CD4-positive, alpha-beta T cell treated with Interleukin-6 at 100 ng/mL for 8 hours (primary cell): ENCODE measurements around the gene COMMD1.
"Not testable (repeated sequence)": the region's sequence is repeated elsewhere in the genome, so short reads cannot be mapped to it uniquely, and the experiment has no call there.

Experiments used
- DNase-seq: peaks from one replicate; pipeline ENCODE4 v3.0.0-alpha.2; 2020; ENCODE audit warnings: mixed read lengths, low spot score

COMMD1 gene

DNA sequence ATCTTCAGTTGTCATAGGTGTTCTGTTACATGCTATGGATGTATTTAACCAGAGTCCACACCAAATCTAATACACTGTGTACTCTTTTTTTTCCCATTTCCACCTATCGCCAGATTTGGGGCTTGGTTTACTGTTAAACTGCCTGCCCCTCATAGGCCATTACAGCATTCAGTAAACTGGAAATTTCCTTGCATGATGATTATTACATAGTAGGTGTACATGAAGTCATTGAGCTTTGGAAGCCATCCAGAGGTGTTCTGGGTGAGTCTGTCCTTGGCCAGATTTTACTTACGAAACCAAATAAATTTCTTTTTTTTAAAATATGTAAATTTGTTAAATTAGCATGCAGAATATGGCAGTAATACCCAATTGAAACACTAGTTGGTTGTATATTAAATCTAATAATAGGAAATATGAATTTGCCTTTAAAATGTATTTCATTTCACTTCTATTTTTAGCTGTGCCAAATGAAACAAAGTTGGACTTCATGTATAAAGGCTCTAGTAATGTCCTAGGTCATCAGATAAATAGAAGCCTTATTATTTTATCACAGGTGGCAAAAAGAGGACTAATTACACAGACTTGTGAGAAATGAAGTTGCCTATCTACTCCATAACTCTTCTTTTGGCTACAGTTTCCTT, 60.7 kb downstream of the COMMD1 start:
- no peak for DNase-seq

DNA sequence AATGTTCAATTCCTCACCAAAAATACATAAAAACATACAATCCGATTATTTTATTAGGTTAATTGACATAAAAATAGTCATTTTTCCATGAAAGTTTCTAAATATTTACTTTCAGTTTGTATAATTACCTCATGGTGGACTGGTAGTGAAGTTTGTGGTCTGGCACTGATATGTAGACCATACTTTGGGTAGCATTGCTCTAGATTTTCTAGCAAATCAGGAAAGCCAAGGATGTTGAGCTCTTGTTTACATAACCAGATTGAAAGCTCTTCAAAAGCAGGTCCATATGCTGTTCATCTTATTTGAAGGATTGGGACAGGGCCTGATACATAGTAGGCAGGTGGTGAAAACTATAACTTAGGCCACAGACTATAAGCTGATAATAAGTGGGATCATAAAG, 61.8 kb downstream of the COMMD1 start:
- DNase-seq, result no peak

DNA sequence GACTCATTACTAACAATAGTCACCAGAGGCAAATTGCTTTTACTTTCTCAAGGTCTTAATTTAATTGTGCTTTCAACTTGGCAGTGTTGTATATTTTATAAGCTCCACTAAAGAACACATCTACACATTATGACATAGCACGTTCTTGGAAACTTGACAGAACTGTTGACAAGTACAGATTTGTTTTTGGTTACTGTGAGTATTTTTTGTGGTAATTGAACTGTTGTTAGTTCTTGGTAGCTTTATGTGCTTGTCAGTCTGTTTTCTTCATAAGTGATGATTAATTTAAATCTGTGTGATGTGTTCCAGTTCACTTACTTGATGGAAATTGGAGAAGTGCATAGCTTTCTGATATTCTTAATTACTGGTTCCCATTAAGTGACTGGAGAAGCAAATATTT, 63.9 kb downstream of the COMMD1 start:
- no peak for DNase-seq

DNA sequence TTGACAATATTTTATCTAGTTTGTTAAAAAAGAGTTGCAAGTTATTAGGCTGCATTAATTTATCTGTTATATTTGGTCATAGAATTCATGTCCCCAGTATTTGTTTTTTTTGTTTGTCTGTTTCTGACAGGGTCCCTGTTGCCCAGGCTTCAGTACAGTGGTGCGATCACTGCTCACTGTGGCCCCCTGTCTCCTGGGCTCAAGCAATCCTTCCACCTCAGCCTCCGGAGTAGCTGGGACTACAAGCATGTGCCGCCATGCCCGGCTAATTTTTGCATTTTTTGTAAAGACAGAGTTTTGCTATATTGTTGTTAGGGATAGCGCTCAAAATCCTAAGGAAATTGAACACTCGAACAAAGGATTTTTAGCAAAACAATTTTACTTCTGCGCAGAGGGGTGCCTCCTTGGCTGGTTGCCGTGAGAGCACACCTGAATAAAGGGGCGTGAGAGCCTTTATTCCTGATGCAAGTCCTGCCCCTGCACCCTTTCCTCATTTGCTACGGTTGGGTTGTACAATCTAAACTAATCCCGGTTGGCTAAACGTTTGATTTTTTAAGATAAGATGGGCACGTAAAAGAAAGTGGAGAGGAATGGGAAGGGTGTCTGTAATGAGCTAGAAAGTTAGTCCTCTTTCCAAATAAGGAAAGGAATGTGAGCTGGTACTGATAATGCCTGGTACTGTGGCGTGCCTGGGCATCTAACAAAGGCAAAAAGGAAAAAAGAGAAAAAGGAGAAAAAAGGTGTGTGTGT, 65.5 kb downstream of the COMMD1 start:
- no peak for DNase-seq

DNA sequence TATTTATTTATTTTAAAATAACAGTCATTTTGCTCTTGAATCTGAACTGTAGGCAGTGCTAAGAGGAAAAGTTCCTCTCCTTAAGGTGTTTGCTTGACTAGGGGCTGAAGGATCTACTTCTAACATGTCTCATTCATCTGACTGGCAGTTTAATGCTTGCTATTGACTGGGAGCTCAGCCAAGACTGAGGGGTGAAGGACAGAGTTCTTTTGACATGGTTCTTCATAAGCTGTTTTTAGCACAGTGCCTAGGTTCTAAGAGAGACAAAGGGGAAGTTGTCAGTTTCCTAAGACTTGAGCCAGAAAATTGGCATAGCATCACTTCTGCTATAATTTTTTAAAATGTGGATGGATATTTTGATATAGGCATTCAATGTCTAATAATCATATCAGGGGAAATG, 73.0 kb downstream of the COMMD1 start:
- no peak for DNase-seq

DNA sequence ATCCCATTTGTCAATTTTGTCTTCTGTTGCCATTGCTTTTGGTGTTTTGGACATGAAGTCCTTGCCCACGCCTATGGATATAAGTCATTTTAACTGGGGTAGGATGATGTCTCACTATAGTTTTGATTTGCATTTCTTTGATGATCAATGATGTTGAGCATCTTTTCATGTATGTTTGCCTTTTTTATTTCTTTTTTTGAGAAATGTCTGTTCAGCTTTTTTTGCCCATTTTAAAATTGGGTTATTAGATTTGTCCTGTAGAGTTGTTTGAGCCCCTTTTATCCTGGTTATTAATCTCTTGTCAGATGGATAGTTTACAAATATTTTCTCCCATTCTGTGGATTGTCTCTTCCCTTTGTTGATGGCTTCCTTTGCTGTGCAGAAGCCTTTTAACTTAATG, 75.3 kb downstream of the COMMD1 start:
- no peak for DNase-seq

DNA sequence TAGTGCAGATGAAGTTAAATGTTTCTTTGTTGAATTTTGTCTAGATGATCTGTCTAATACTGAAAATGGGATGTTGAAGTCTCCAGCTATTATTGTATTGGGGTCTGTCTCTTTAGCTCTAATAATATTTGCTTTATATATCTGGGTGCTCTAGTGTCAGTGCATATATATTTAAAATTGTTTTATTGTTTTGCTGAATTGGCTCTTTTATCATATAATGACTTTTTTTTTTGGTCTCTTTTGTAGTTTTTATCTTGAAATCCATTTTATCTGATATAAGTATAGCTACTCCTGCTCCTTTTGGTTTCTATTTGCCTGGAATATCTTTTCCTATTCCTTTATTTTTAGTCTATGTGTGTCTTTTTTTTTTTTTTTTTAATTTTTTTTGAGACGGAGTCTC, 79.2 kb downstream of the COMMD1 start:
- no peak for DNase-seq

DNA sequence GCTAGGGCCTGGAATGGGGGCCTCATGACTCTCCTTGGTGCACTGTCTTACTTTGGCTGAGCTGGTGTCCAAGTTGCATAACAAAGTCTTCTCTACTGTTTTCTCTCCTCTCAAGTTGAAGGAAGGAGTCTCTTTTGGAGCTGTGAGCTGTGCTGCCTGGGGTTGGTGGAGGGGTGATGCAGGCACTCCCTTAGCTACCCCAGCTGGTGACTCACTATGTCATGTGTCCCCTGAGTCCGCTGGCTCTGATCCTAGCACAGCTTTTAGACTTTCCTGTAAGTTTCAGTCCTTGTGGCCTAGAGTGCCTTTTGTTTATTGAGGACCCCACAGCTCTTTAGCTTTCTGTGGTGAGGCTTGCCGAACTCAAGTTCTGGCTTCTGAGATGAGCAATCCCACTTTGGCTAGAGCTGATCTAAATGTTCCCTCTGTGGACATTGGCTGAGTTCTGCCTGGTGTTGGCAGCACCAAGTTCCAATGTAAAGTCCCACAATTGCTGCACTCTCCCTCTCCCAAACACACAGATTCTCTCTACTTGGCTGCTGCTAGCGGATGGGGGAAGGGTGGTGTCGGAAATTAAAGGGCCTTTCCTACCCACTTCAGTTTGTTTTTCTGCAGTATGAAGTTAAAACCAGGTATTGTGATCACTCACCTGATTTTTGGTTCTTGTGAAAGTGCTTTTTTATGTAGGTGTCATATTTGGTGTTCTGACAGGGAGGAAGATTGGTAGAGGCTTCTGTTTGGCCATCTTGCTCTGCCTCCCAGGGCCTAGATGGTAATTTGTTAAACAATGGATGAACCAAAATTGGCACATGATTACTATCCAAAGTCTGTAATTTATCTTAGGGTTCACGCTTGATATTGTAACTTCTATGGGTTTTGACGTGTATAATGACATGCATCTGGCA, 83.2 kb downstream of the COMMD1 start:
- no peak for DNase-seq

DNA sequence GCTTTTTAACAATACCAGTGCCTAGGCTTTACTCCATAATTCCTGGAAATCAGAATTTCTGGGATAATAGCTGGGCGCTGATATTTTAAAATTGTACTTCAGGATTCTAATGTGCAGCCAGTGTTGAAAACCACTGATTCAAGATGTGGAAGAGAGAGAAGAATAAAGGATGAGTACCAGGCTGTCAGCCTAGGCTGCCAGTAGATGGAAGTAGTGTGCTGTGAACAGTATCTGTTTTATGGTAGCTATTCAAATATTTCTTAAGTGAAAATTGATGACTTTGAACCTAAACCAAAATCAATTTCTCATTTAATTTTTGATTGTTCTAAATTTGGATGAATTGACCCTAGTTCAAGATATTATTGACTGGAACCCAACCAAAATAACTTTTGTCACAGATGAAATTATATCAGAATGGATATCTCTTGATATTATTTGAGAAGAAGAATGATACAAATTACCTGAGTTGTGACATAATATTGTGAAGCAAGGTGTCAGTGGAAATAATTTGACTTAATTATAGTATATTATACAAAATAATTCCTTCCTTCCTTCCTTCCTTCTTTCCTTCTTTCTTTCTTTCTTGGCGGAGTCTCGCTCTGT, 88.0 kb downstream of the COMMD1 start:
- peak; percentile 11 for DNase-seq

DNA sequence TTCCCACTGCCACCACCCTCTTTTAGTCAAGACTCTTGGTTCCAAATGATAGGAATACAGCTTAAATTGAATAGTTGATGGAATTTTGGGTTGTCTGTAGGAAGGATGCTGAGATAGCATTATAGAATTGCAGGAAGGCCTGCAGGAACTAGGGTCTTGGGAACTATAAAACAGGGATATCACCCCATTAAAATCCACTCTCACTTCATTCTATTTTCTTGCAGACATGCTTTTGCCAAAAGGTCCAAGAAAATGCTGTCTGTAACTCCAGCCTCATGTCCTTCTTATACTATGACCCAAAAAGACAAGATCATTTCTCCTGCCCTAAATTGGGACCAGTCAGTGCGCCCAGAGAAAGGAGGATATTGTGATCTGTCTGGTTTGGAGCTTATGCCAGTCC, 89.1 kb downstream of the COMMD1 start:
- no peak for DNase-seq

DNA sequence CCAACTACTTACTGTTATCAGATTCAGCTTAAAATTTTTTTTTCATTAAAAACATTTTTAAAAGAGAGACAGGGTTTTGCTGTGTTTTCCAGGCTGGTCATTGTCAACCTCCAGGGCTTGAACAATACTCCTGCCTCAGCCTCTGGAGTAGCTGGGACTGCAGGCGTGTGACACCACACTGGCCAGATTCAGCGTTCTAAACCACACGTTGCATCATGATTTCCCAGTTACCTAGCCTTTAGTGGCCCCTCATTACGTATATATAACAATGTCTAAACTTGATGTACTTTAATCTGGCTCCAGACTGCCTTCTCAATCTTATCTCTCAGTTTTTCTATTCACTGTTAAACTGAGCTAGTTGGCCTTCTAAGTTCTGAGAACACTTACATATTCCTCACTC, 89.6 kb downstream of the COMMD1 start:
- no peak for DNase-seq

DNA sequence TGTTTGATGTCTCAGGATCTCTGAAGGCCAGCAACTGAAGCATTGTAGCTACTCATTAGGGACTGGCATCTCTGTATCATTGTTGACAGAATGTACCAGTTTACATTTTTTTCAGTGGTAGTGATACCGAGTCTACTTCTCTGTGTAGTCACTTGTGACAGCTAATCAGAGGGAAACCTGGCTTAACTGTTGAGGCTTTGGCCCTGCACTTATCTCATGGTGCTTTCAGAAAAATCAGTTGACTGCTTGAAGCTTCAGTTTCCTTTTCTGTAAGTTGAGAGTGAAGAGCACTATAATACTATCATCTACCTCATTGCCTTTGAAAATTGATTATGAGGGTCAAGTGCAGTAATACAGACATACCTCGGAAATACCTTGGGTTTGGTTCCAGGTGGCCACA, 90.0 kb downstream of the COMMD1 start:
- no peak for DNase-seq

DNA sequence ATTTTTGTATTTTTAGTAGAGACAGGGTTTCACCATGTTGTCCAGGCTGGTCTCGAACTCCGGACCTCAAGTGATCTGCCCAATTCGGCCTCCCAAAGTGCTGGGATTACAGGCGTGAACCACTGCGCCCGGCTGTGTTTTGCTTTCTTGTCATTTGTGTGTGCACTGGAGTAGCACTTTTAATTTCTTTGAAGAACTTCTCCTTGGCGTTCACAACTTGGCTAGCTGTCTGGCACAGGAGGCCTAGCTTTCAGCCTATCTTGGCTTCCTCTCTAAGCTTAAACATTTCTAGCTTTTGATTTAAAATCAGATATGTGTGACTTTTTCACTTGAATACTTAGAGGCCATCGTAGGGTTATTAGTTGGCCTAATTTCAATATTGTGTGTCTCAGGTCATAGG, 93.0 kb downstream of the COMMD1 start:
- DNase-seq, result no peak

DNA sequence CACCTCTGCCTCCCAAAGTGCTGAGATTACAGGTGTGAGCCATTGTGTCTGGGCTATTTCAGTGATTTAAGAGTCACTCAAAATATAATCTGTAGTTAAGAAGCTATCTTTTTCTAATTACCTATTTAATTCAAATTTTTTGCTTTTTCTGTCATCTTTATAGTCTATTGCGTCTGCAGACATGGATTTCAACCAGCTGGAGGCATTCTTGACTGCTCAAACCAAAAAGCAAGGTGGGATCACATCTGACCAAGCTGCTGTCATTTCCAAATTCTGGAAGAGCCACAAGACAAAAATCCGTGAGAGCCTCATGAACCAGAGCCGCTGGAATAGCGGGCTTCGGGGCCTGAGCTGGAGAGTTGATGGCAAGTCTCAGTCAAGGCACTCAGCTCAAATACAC, 95.1 kb downstream of the COMMD1 start:
- DNase-seq, result no peak

DNA sequence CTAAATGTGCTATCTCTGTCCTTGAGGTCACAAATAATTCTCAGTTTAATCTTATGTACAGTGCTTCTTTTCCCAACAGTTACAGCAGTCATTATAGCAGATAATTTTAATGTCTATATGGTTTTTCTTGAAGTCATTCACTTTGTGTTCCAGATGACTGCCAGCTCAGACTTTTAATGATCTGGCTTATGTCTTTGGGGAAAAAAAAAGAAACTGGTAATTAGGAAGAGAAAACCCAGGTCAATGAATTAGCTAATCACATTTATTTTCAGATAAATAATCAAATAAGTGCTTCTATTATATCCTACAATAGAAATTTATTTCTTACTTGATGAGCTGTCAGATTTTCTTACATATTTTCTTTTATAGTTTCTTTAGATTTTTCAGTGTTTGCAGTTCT, 96.0 kb downstream of the COMMD1 start:
- no peak for DNase-seq

DNA sequence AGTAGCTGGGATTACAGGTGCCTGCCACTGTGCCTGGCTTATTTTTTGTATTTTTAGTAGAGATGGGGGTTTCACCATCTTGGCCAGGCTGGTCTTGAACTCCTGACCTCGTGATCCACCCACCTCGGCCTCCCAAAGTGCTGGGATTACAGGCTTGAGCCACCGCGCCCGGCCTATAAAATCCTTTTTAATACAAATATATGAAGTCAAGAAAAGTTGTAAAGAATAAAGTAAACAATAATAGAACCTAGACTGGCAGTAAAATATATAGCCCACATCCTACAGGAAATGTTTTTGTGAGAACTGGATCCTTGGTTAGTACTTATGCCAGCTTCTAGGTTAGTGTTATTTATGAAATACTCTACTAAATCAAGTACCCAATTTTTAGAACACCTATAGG, 99.0 kb downstream of the COMMD1 start:
- DNase-seq, result not testable (repeated sequence)

DNA sequence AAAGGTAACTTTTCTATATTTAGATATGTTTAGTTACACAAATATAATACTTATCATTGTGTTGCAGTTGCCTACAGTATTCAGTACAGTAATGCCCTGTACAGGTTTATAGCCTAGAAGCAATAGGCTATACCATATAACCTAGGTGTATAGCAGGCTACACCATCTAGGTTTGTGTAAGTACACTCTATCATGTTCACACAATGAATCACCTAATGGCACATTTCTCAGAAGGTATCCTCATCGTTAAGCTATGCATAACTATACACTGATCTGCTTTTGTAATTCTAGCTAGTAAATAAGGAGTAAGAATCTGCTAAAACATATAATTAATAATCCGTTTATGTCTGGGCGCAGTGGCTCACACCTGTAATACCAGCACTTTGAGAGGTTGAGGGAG, 102.1 kb downstream of the COMMD1 start:
- DNase-seq, result no peak

DNA sequence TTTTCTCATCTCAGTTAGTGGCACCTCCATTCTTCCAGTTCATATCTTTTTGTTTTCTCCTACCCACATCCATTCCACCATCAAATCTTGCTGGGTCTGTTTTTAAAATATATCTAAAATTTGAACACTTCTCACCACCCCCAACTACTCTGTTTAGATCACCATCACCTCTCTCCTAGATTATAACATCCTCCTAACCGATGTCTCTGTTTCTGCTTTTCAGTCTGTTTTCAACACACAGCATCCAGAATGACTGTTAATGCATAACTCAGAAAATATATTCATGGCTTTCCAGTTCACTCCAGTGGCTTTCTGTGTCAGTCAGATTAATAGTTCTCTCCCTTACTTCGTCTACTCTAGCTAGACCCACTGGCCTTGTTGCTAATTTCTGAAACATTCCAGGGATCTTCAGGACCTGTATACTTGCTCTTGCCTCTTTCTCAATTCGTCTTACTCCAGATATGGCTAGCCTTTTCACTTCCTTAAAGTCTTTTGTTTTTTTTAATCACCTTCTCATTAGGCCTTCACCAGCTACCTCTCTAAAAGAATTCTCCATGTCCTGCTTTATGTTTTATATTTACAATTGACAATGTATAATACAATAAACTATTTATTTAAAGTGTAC, 105.3 kb downstream of the COMMD1 start:
- no peak for DNase-seq

DNA sequence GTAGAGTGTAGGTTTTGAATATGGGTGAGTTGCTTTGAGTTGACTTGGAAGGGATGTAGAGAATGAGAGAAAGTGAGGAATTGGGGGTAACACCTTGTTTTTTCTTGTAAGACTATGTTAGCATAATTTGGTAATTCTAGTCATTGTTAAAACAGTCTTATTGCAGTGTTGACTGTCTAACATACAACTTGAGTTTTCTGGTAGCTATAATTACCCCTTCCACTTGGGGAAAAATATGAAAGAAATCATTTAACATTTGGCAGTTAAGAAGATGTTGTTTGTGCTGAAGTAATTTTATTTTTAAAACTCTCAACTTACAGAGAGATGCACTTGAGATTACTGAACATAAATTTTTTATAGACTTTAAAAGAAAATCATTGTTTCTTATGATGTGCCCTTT, 108.2 kb downstream of the COMMD1 start:
- no peak for DNase-seq

DNA sequence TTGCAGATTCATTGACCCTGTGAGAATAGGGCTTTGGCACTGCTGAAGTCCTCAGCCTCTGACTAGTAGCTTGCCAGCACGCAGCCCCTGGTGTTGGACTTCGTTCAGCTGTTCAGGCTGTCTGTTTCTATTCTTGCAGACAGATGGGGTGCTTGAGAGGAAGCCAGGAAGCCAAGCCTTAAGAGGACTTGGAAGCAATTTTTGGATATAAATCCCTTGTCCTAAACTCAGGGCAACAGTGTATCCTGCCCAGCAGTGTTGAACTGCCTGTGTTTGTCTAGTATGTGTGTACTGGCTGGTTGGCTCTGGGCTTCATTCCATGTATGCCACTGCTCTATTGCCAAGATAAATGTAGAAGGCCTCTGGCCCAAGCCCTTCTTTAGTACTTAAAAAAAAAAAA, 108.6 kb downstream of the COMMD1 start:
- no peak for DNase-seq

DNA sequence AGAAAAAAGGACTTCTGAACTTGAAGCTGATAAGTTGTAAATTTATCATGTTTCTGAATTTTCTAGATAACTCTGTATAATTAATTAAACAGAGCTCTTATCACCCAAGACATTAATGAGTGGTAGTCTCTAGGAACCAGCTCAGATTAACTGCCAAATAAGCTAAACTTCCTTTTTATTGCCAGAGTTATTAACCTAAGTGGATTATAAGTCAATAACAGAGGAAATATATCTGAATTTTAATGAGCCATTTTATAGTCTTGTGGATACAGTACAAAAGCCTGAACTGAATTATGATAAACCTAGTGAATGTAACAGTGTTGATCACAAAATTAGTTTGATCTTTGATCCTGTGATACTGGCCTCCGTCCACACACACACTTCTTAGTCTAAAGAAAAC, 111.5 kb downstream of the COMMD1 start:
- no peak for DNase-seq

DNA sequence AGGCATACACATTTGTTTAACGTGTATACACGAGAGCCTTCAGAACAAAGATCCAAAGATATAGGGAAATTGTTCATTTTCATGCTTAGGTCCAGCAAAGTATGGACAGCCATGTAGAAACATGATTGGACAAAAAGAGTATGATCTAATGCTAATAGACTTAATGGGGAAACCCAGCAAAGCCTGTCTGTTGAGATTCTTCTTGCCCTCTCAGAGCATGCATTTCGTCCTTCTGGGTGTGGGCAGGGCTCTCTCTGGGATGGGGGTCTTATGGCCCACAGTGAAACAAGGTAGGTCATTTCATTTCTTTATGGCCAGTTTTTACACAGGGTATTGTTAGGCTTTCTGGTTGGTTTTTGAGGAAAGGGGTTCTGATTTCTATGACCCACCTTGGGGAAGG, 124.4 kb downstream of the COMMD1 start:
- DNase-seq, result no peak
